Left lung (tissue), 10 donors: ENCODE data around the gene GH1. TPM values are rescaled to one million over a fixed set of nuclear protein-coding genes. Genes with fewer than 3 reads are reported as not detected.
"Not testable (repeated sequence)": the region's sequence is repeated elsewhere in the genome, so short reads cannot be mapped to it uniquely, and the experiment has no call there.

Source experiments
- ATAC-seq: fragments of 200-7000 bp; cut with Tn5 transposase; one replicate; pipeline ENCODE4 v1.9.1; 2020; ENCODE audit warnings: moderate library complexity
- DNase-seq, 4 donors: peaks; one replicate each; pipeline ENCODE4 v3.0.0-alpha.2; 2013 to 2020
- H3K27ac ChIP-seq, 2 donors: fragments of 200-600 bp; sonication (generic) in 1 of 2; one replicate each; pipeline versions ENCODE4 v1.5.0 to v1.8.0; 2020 to 2021
- H3K27me3 ChIP-seq, 2 donors: fragments of 200-600 bp; sonication (generic) in 1 of 2; one replicate each; pipeline versions ENCODE4 v1.5.0 to v1.8.0; 2020 to 2021
- H3K36me3 ChIP-seq, 2 donors: fragments of 200-600 bp; sonication (generic) in 1 of 2; one replicate each; pipeline versions ENCODE4 v1.5.0 to v1.8.0; 2020 to 2021
- H3K4me1 ChIP-seq, 2 donors: fragments of 200-600 bp; one replicate each; pipeline ENCODE4 v1.8.0; 2021
- H3K4me3 ChIP-seq, 2 donors: fragments of 200-600 bp; sonication (generic) in 1 of 2; one replicate each; pipeline versions ENCODE4 v1.5.0 to v1.8.0; 2020 to 2021; ENCODE audit warnings: mild to moderate bottlenecking in 1 of 2
- H3K9me3 ChIP-seq, 2 donors: fragments of 200-600 bp; sonication (generic) in 1 of 2; one replicate each; pipeline versions ENCODE4 v1.5.0 to v1.8.0; 2020 to 2021
- intact Hi-C, 2 donors: fragments of 100-400 bp; cut with DNase I; formaldehyde crosslinking; loops; one replicate each; pipeline versions ENCODE4 v1.11.2 to v1.14.2; 2022
- polyA plus RNA-seq, 6 donors: library from polyadenylated mRNA; unstranded; fragments of 120-200 nt; gene quantifications; one replicate each; pipeline ENCODE4 v1.2.1, GENCODE V29; 2013; ENCODE audit not compliant: insufficient read length in 6 of 6
- total RNA-seq, 2 donors: library from RNA; stranded (reverse); fragmentation: NEBNext Ultra II Directional; extraction: Animal tissue kit (Norgen Biotek cat#: 25700); gene quantifications; one replicate each; pipeline ENCODE4 v1.2.1, GENCODE V29; 2021
- donor health status: DM: no; HTN: yes; CAD: no.
- donor health status: DM: no; HTN: no; CAD: no.

GH1 gene
- total and polyA plus RNA-seq, 8 donors, result not detected

- H3K4me1 ChIP-seq, H3K4me3 ChIP-seq, intact Hi-C loops, H3K27ac ChIP-seq, DNase-seq, H3K27me3 ChIP-seq, ATAC-seq, H3K36me3 ChIP-seq, H3K9me3 ChIP-seq: not testable (repeated sequence)
Observed at GRCh38 chr17:63871646-63872365, 46.8 kb downstream of the GH1 start.

DNA sequence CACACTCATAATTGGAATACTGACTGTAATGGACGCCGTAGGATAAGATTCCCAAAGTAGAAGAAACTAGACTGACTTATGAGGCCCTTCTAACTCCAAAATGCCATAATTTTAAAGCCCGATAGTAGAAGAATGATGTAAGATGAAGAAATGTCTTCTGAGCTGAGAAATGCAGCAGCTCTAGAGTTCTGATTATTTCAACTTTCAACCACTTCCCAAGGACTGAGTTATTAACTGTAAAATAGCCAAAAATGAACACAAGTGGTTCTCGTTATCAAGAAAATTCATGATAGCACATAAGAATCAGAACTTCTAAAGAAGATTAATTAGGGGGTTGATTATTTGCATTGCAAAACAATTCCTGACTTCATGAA lies 48.4 kb downstream of the GH1 start:
- DNase-seq, ATAC-seq, H3K27me3 ChIP-seq, H3K4me3 ChIP-seq, intact Hi-C loops, H3K27ac ChIP-seq, H3K4me1 ChIP-seq, H3K36me3 ChIP-seq, H3K9me3 ChIP-seq: not testable (repeated sequence)

- DNase-seq, H3K4me3 ChIP-seq, H3K9me3 ChIP-seq, H3K27me3 ChIP-seq, intact Hi-C loops, H3K4me1 ChIP-seq, H3K36me3 ChIP-seq, H3K27ac ChIP-seq: not testable (repeated sequence)
- ATAC-seq, result peak; percentile 57
Observed at GRCh38 chr17:63869491-63870291, 48.9 kb downstream of the GH1 start.

Other genes starting within 250 kb of the GH1 start
- 10 to 100 TPM; 19.1 to 30.7 TPM for gene LIMD2, start 218.7 kb downstream of the GH1 start, total RNA-seq
- 10 to 100 TPM; 29.9 to 44.9 (median 36.8) TPM for gene LIMD2, start 218.7 kb downstream of the GH1 start, polyA plus RNA-seq
- gene STRADA, start 177.0 kb downstream of the GH1 start, total RNA-seq, result 10 to 100 TPM; 28.1 to 37.2 TPM
- 10 to 100 TPM; 72.4 to 87.5 (median 83.6) TPM for gene STRADA, start 177.0 kb downstream of the GH1 start, polyA plus RNA-seq
- 100 to 1,000 TPM in 1 of 2 donors, 10 to 100 TPM in 1; 81.6 to 111 TPM for gene CCDC47, start 145.2 kb downstream of the GH1 start, total RNA-seq
- 100 to 1,000 TPM in 2 of 6 donors, 10 to 100 TPM in 4; 86.0 to 105 (median 89.4) TPM for gene CCDC47, start 145.2 kb downstream of the GH1 start, polyA plus RNA-seq
- 10 to 100 TPM; 79.2 to 82.0 TPM for gene DDX42, start 144.7 kb downstream of the GH1 start, total RNA-seq
- gene DDX42, start 144.7 kb downstream of the GH1 start, polyA plus RNA-seq, result 100 to 1,000 TPM; 206 to 239 (median 221) TPM
- 100 to 1,000 TPM in 1 of 2 donors, 10 to 100 TPM in 1; 89.8 to 141 TPM for gene PSMC5, start 91.4 kb downstream of the GH1 start, total RNA-seq
- 100 to 1,000 TPM; 127 to 151 (median 133) TPM for gene PSMC5, start 91.4 kb downstream of the GH1 start, polyA plus RNA-seq
- gene FTSJ3, start 91.2 kb downstream of the GH1 start, total RNA-seq, result 10 to 100 TPM; 32.1 to 47.4 TPM
- gene FTSJ3, start 91.2 kb downstream of the GH1 start, polyA plus RNA-seq, result 10 to 100 TPM; 57.1 to 88.5 (median 69.8) TPM
- gene SMARCD2, start 76.2 kb downstream of the GH1 start, total RNA-seq, result 10 to 100 TPM; 59.2 to 82.5 TPM
- gene SMARCD2, start 76.2 kb downstream of the GH1 start, polyA plus RNA-seq, result 100 to 1,000 TPM; 114 to 147 (median 131) TPM
- gene CSH2, start 45.2 kb downstream of the GH1 start, total RNA-seq, result not detected
- gene CSH2, start 45.2 kb downstream of the GH1 start, polyA plus RNA-seq, result 1 to 10 TPM in 1 of 6 donors, under 1 TPM in 2, not detected in 3; 0.20 to 6.7 (median 0.23) TPM
- gene GH2, start 36.9 kb downstream of the GH1 start, total RNA-seq, result not detected
- under 1 TPM in 1 of 6 donors, not detected in 5; 0.26 TPM for gene GH2, start 36.9 kb downstream of the GH1 start, polyA plus RNA-seq
- not detected for gene CSH1, start 22.3 kb downstream of the GH1 start, total RNA-seq
- 10 to 100 TPM in 1 of 6 donors, 1 to 10 TPM in 1, under 1 TPM in 3, not detected in 1; 0.26 to 21.3 (median 0.46) TPM for gene CSH1, start 22.3 kb downstream of the GH1 start, polyA plus RNA-seq
- gene CSHL1, start 7.6 kb downstream of the GH1 start, total RNA-seq, result not detected
- gene CSHL1, start 7.6 kb downstream of the GH1 start, polyA plus RNA-seq, result under 1 TPM in 1 of 6 donors, not detected in 5; 0.78 TPM
- 1 to 10 TPM; 2.7 to 3.5 TPM for gene CD79B, start 13.5 kb upstream of the GH1 start, total RNA-seq
- 1 to 10 TPM; 1.8 to 3.2 (median 2.0) TPM for gene CD79B, start 13.5 kb upstream of the GH1 start, polyA plus RNA-seq
- under 1 TPM; 0.05 to 0.17 TPM for gene SCN4A, start 54.1 kb upstream of the GH1 start, total RNA-seq
- gene SCN4A, start 54.1 kb upstream of the GH1 start, polyA plus RNA-seq, result under 1 TPM; 0.39 to 0.88 (median 0.60) TPM
- gene PRR29, start 79.5 kb upstream of the GH1 start, total RNA-seq, result 1 to 10 TPM; 1.0 to 5.0 TPM
- gene PRR29, start 79.5 kb upstream of the GH1 start, polyA plus RNA-seq, result 1 to 10 TPM; 5.5 to 9.6 (median 6.4) TPM
- gene ICAM2, start 101.8 kb upstream of the GH1 start, total RNA-seq, result 10 to 100 TPM; 32.3 to 46.9 TPM
- 10 to 100 TPM; 43.1 to 55.4 (median 47.2) TPM for gene ICAM2, start 101.8 kb upstream of the GH1 start, polyA plus RNA-seq
- gene ERN1, start 211.3 kb upstream of the GH1 start, total RNA-seq, result 10 to 100 TPM; 39.0 to 45.0 TPM
- gene ERN1, start 211.3 kb upstream of the GH1 start, polyA plus RNA-seq, result 10 to 100 TPM; 10.6 to 12.2 (median 10.9) TPM